ENCODE measurements around the gene ARID3B. TPM values are rescaled to one million over a fixed set of nuclear protein-coding genes. Genes with fewer than 3 reads are reported as not detected.

The ARID3B gene
- total RNA-seq, 2 experiments from 2014 or later: 14.2 to 15.9 TPM

- DNase-seq: peak; percentile 16
- Mint-ChIP-seq H3K9me3 (no peaks in the 10 kb centered on the region), H3K4me1 (ENCODE audit: low read depth) (peaks cover 41% of the 10 kb centered on the region), H3K4me3 (peak overlapping the region; percentile 97), H3K27ac (peak overlapping the region; percentile 90), H3K36me3 (ENCODE audit: low read depth) (peaks cover 17% of the 10 kb centered on the region), H3K27me3 (ENCODE audit: low read depth) (no peaks in the 10 kb centered on the region)
- CTCF ChIA-PET: interaction anchor here (1.2 to 1.5 kb wide), 2 partner anchors 58 to 164 kb away, joined by 3 to 4 read pairs; no protein-coding TSS in a partner anchor
- intact Hi-C loops (cut with micrococcal nuclease): loop anchor here (2.0 to 5.0 kb wide), 8 partner anchors 157 to 912 kb away; partner anchors contain the start of genes C15orf39, COX5A, EDC3 and RPP25
Observed at GRCh38 chr15:74540161-74540760, 759 bp upstream of the ARID3B start.

GRCh38 chr15:74541494-74542165 is 610 bp downstream of the ARID3B start:
- H3K4me1 Mint-ChIP-seq (ENCODE audit: low read depth): peaks cover 53% of the 10 kb centered on the region
- CTCF ChIA-PET: interaction anchor here (0.6 to 1.6 kb wide), 6 partner anchors 11 to 166 kb away, joined by 3 to 5 read pairs (median 4); no protein-coding TSS in a partner anchor
- intact Hi-C loops (cut with micrococcal nuclease): loop anchor here (1.0 to 5.0 kb wide), 13 partner anchors 57 to 911 kb away; partner anchors contain the start of genes C15orf39, CLK3, COX5A and EDC3

GRCh38 chr15:74542166-74543042 is 1.4 kb downstream of the ARID3B start:
- CTCF ChIA-PET: interaction anchor here (0.5 to 1.6 kb wide), 5 partner anchors 12 to 167 kb away, joined by 3 to 5 read pairs (median 3); no protein-coding TSS in a partner anchor
- Mint-ChIP-seq H3K27me3 (ENCODE audit: low read depth) (no peaks in the 10 kb centered on the region), H3K9me3 (no peaks in the 10 kb centered on the region), H3K27ac (peak overlapping the region; percentile 79), H3K4me3 (peak overlapping the region; percentile 86), H3K4me1 (ENCODE audit: low read depth) (peaks cover 58% of the 10 kb centered on the region), H3K36me3 (ENCODE audit: low read depth) (peaks cover 27% of the 10 kb centered on the region)
- no peak for DNase-seq
- intact Hi-C loops (cut with micrococcal nuclease): loop anchor here (5.0 kb wide), 7 partner anchors 155 to 910 kb away; partner anchors contain the start of genes C15orf39, COX5A, EDC3 and RPP25

More at GRCh38 chr15:74541494-74542165, 610 bp downstream of the ARID3B start:
- H3K36me3 Mint-ChIP-seq (ENCODE audit: low read depth): peaks cover 25% of the 10 kb centered on the region
- peak overlapping the region; percentile 79 for H3K27ac Mint-ChIP-seq
- no peaks in the 10 kb centered on the region for H3K27me3 Mint-ChIP-seq (ENCODE audit: low read depth)
- H3K4me3 Mint-ChIP-seq: peak overlapping the region; percentile 86
- DNase-seq: peak; percentile 84
- no peaks in the 10 kb centered on the region for H3K9me3 Mint-ChIP-seq

DNA sequence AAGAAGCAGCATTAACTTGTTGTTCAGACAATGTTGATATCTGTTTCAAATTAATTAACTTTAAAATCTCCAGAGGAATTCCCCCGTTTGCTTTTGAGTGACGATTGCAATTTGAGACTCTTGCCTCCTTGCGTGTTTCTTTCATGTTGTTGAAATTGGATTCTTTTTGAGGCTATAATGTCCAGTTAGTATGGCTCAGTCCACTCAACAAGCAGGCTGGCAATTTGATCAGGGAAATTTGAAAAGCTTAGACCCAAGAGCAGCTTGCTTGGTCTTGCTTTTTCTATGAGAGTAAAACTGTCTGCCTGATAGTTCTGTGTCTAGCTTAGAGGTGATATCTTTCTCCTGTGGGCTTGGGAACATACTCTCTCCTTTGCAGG is 2.0 kb downstream of the ARID3B start:
- H3K4me3 Mint-ChIP-seq: peak overlapping the region; percentile 22
- peaks cover 30% of the 10 kb centered on the region for H3K36me3 Mint-ChIP-seq (ENCODE audit: low read depth)
- CTCF ChIA-PET: interaction anchor here (0.6 to 1.6 kb wide), 3 partner anchors 13 to 159 kb away, joined by 3 to 5 read pairs (median 3); no protein-coding TSS in a partner anchor

GRCh38 chr15:74543583-74543982 is 2.6 kb downstream of the ARID3B start:
- Mint-ChIP-seq H3K36me3 (ENCODE audit: low read depth) (peaks cover 33% of the 10 kb centered on the region), H3K27ac (peak overlapping the region; percentile 46), H3K27me3 (ENCODE audit: low read depth) (no peaks in the 10 kb centered on the region), H3K9me3 (no peaks in the 10 kb centered on the region), H3K4me1 (ENCODE audit: low read depth) (peaks cover 65% of the 10 kb centered on the region), H3K4me3 (peak overlapping the region; percentile 41)
- intact Hi-C loops (cut with micrococcal nuclease): loop anchor here (5.0 kb wide), 7 partner anchors 154 to 909 kb away; partner anchors contain the start of genes C15orf39, COX5A, EDC3 and RPP25
- DNase-seq: peak; percentile 27
- CTCF ChIA-PET: interaction anchor here (0.6 to 0.8 kb wide), 2 partner anchors 12 to 1943 kb away, joined by 3 read pairs; no protein-coding TSS in a partner anchor

More for the DNA sequence above, 2.0 kb downstream of the ARID3B start:
- H3K27me3 Mint-ChIP-seq (ENCODE audit: low read depth): no peaks in the 10 kb centered on the region
- H3K27ac Mint-ChIP-seq: no peak overlapping the region
- intact Hi-C loops (cut with micrococcal nuclease): loop anchor here (5.0 kb wide), 7 partner anchors 154 to 909 kb away; partner anchors contain the start of genes C15orf39, COX5A, EDC3 and RPP25
- H3K4me1 Mint-ChIP-seq (ENCODE audit: low read depth): peaks cover 62% of the 10 kb centered on the region
- DNase-seq: no peak
- no peaks in the 10 kb centered on the region for H3K9me3 Mint-ChIP-seq

DNA sequence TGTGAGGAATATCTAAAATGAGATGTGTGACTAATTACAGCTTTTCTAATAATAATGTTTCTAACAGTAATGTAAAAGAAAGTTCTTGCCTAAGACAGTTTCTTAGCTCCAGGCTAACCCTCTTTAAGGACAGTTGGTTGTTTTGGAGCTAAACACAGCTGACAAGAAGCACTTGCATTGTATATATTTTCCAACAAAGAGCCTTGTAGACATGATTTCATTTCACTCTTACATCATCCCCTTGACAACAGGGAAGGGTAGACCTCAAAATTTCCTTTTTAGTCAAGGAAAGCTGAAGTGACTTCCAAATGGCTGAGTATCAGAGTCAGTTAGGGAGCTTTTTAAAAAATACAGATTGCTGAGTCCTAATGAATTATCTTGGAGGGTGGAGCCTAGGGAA is 4.1 kb downstream of the ARID3B start:
- H3K27me3 Mint-ChIP-seq (ENCODE audit: low read depth): no peaks in the 10 kb centered on the region
- no peak overlapping the region for H3K4me3 Mint-ChIP-seq

GRCh38 chr15:74545776-74546656 is 5.0 kb downstream of the ARID3B start:
- Mint-ChIP-seq H3K36me3 (ENCODE audit: low read depth) (peaks cover 36% of the 10 kb centered on the region), H3K27ac (no peak overlapping the region), H3K9me3 (no peaks in the 10 kb centered on the region), H3K4me3 (peak overlapping the region; percentile 46), H3K4me1 (ENCODE audit: low read depth) (peaks cover 69% of the 10 kb centered on the region), H3K27me3 (ENCODE audit: low read depth) (no peaks in the 10 kb centered on the region)
- intact Hi-C loops (cut with micrococcal nuclease): loop anchor here (5.0 kb wide), 1 partner anchor 476 kb away; the partner anchor contains the start of gene PPCDC
- peak; percentile 98 for DNase-seq
- CTCF ChIA-PET: interaction anchor here (0.5 to 1.9 kb wide), 10 partner anchors 14 to 590 kb away, joined by 3 to 9 read pairs (median 4); partner anchors contain the start of gene UBL7

More for the DNA sequence above, 4.1 kb downstream of the ARID3B start:
- DNase-seq: no peak
- Mint-ChIP-seq H3K4me1 (ENCODE audit: low read depth) (peaks cover 65% of the 10 kb centered on the region), H3K9me3 (no peaks in the 10 kb centered on the region), H3K27ac (no peak overlapping the region), H3K36me3 (ENCODE audit: low read depth) (peaks cover 34% of the 10 kb centered on the region)
- CTCF ChIA-PET: interaction anchor here (0.8 to 1.9 kb wide), 3 partner anchors 15 to 77 kb away, joined by 3 to 9 read pairs (median 7); no protein-coding TSS in a partner anchor
- intact Hi-C loops (cut with micrococcal nuclease): loop anchor here (5.0 kb wide), 1 partner anchor 477 kb away; the partner anchor contains the start of gene PPCDC

DNA sequence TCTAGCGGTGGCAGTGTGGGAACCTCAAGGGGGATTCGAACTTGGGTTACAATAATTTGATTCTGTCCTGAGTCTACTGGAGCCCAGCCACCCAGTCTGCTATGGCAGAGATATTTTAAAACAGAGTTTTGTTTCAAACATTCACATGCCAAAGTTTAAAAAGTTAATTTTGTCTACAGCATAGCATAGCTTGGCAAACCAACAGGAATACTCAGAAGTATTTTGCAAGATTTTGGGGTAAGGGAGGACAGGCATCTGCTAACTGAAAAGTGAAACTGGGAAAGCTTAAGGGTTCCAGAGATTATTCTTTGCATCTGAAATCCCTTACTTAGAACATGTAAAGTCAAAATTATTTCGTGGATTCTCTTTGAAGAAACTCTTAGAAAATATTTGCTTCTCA is 6.6 kb downstream of the ARID3B start:
- CTCF ChIA-PET: interaction anchor here (0.6 to 0.8 kb wide), 2 partner anchors 10 to 63 kb away, joined by 3 to 6 read pairs; no protein-coding TSS in a partner anchor

GRCh38 chr15:74548241-74548640 is 7.2 kb downstream of the ARID3B start:
- CTCF ChIA-PET: interaction anchor here (0.5 to 0.8 kb wide), 3 partner anchors 63 to 299 kb away, joined by 3 to 4 read pairs (median 4); no protein-coding TSS in a partner anchor
- H3K27me3 Mint-ChIP-seq (ENCODE audit: low read depth): no peaks in the 10 kb centered on the region
- H3K9me3 Mint-ChIP-seq: no peaks in the 10 kb centered on the region
- no peak overlapping the region for H3K4me3 Mint-ChIP-seq
- intact Hi-C loops (cut with micrococcal nuclease): loop anchor here (5.0 kb wide), 1 partner anchor 474 kb away; the partner anchor contains the start of gene PPCDC
- H3K4me1 Mint-ChIP-seq (ENCODE audit: low read depth): peaks cover 70% of the 10 kb centered on the region
- H3K27ac Mint-ChIP-seq: no peak overlapping the region
- DNase-seq: no peak
- H3K36me3 Mint-ChIP-seq (ENCODE audit: low read depth): peaks cover 39% of the 10 kb centered on the region

More for the DNA sequence above, 6.6 kb downstream of the ARID3B start:
- Mint-ChIP-seq H3K36me3 (ENCODE audit: low read depth) (peaks cover 39% of the 10 kb centered on the region), H3K27ac (no peak overlapping the region), H3K27me3 (ENCODE audit: low read depth) (no peaks in the 10 kb centered on the region), H3K9me3 (no peaks in the 10 kb centered on the region), H3K4me3 (no peak overlapping the region), H3K4me1 (ENCODE audit: low read depth) (peaks cover 70% of the 10 kb centered on the region)
- intact Hi-C loops (cut with micrococcal nuclease): loop anchor here (5.0 kb wide), 1 partner anchor 475 kb away; the partner anchor contains the start of gene PPCDC
- no peak for DNase-seq

DNA sequence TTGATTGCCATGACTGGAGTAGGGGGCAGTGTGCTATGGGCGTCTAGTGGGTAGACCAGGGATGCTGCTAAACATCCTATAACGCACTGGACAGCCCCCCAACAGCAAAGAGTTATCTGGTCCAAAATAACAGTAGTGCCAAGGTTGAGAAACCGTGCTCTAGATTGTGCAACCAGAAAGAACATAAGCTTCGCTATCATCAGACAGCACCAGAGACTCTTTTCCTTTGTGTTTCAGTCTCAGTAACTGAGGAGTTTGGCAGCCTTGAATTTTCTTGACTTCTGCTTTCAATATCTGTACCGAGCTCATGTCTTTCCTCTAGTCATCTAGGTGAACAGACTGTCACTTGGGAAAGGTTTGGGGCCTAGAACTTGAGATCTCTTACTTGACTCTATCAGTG is 8.8 kb downstream of the ARID3B start:
- Mint-ChIP-seq H3K27ac (no peak overlapping the region), H3K27me3 (ENCODE audit: low read depth) (no peaks in the 10 kb centered on the region), H3K36me3 (ENCODE audit: low read depth) (peaks cover 30% of the 10 kb centered on the region), H3K4me3 (no peak overlapping the region), H3K4me1 (ENCODE audit: low read depth) (peaks cover 60% of the 10 kb centered on the region), H3K9me3 (no peaks in the 10 kb centered on the region)
- CTCF ChIA-PET: interaction anchor here (0.6 kb wide), 1 partner anchor 37 kb away, joined by 5 read pairs; no protein-coding TSS in a partner anchor
- no peak for DNase-seq
- intact Hi-C loops (cut with micrococcal nuclease): loop anchor here (5.0 kb wide), 1 partner anchor 472 kb away; the partner anchor contains the start of gene PPCDC
